Peyer's patch (tissue), 4 donors: ENCODE results near the gene NCOA6. TPM values are rescaled to one million over a fixed set of nuclear protein-coding genes. Genes with fewer than 3 reads are reported as not detected.
"Not testable (repeated sequence)": the region's sequence is repeated elsewhere in the genome, so short reads cannot be mapped to it uniquely, and the experiment has no call there.

ENCODE experiments used
- DNase-seq, 3 donors: peaks; one replicate each; pipeline ENCODE4 v3.0.0-alpha.2; 2017 to 2019
- H3K27ac ChIP-seq, 4 donors: fragments of 200-600 bp; sonication (generic); one replicate each; pipeline ENCODE4 v1.5.1; 2016 to 2019
- H3K27me3 ChIP-seq, 2 donors: fragments of 200-600 bp; sonication (generic); one replicate each; pipeline ENCODE4 v1.5.1; 2019
- H3K36me3 ChIP-seq, 3 donors: fragments of 200-600 bp; sonication (generic); one replicate each; pipeline ENCODE4 v1.5.1; 2016 to 2019
- H3K4me1 ChIP-seq, 4 donors: fragments of 200-600 bp; sonication (generic); one replicate each; pipeline ENCODE4 v1.5.1; 2016 to 2019
- H3K4me3 ChIP-seq, 4 donors: fragments of 200-600 bp; sonication (generic); 1 replicate in 3 of 4; 2 replicates in 1 of 4; pipeline ENCODE4 v1.5.1; 2016 to 2019; ENCODE audit warnings: mild to moderate bottlenecking in 1 of 4
- H3K9me3 ChIP-seq, 4 donors: fragments of 200-600 bp; sonication (generic); one replicate each; pipeline ENCODE4 v1.5.1; 2016 to 2019; ENCODE audit warnings: mild to moderate bottlenecking in 1 of 4
- POLR2A ChIP-seq, 2 donors: fragments of 450-650 bp; IDR thresholded peaks; one replicate each; pipeline ENCODE4 v1.5.1; 2017; ENCODE audit warnings: antibody characterized with exemption in 2 of 2, mild to moderate bottlenecking in 2 of 2, moderate library complexity in 2 of 2
- total RNA-seq, 4 donors: library from RNA; depleted of rRNA; stranded (reverse); fragments of >200 nt; gene quantifications; one replicate each; pipeline ENCODE4 v1.1.0, GENCODE V29; 2016
- TF ChIP-seq, protein P1 (sequence below), 6 experiments: fragments of 450-650 bp in 4 of 6; fragments of 200-600 bp in 2 of 6; sonication (generic) in 1 of 6; IDR thresholded peaks; one replicate each; pipeline ENCODE4 v1.5.1; 2017 to 2019; ENCODE audit warnings: antibody characterized with exemption in 6 of 6, mild to moderate bottlenecking in 3 of 6, moderate library complexity in 1 of 6

Gene NCOA6
- total RNA-seq, 4 donors from 2014 or later, result 33.8 to 58.4 (median 49.5) TPM

DNA sequence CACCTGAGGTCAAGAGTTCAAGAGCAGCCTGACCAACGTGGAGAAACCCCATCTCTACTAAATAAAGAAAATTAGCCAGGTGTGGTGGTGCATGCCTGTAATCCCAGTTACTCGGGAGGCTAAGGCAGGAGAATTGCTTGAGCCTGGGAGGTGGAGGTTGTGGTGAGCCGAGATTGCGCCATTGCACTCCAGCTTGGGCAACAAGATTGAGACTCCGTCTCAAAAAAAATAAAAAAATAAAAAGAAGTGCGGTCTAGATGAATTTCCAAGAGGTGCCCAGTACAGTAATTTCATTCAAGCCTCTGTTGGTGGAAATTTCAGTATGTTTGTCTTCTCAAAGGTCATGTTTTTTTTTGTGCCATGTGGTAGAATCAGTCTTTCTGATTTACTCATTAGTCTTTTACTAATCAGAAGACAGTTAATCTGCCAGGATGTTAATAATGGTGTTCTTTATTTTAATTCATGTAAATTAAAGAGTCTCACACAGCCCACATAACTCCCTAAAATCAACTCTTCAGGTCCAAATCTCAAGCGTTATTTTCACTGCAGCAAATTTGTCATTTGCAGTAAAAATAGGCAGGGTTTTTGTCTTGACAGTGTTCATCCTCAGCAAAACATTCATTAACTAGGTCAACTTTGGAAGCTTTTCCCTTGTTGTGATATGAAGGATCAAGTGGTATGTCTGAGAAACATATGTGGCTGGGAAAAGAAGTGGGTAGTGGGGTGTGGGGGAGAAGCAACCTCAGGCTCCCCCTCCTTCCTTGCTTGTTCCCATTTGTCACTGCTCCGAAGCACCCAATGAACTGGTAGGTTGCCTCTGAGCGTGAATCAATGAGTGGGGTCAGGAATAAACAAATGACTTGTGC lies 108.0 kb downstream of the NCOA6 start:
- no peak overlapping the region for H3K4me3 ChIP-seq
- H3K27ac ChIP-seq, result no peak overlapping the region
- TF ChIP-seq, protein P1, sequence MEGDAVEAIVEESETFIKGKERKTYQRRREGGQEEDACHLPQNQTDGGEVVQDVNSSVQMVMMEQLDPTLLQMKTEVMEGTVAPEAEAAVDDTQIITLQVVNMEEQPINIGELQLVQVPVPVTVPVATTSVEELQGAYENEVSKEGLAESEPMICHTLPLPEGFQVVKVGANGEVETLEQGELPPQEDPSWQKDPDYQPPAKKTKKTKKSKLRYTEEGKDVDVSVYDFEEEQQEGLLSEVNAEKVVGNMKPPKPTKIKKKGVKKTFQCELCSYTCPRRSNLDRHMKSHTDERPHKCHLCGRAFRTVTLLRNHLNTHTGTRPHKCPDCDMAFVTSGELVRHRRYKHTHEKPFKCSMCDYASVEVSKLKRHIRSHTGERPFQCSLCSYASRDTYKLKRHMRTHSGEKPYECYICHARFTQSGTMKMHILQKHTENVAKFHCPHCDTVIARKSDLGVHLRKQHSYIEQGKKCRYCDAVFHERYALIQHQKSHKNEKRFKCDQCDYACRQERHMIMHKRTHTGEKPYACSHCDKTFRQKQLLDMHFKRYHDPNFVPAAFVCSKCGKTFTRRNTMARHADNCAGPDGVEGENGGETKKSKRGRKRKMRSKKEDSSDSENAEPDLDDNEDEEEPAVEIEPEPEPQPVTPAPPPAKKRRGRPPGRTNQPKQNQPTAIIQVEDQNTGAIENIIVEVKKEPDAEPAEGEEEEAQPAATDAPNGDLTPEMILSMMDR (IDR thresholded peaks at IDR 0.05), result no peak
- no peak for TF ChIP-seq POLR2A (IDR thresholded peaks at IDR 0.05)
- H3K4me1 ChIP-seq, result peaks cover 0 to 12% (median 0%) of the 10 kb centered on the region in 4 donors
- peaks cover 0 to 21% (median 0%) of the 10 kb centered on the region in 3 donors for H3K36me3 ChIP-seq
- H3K27me3 ChIP-seq, result no peaks in the 10 kb centered on the region
- no peaks in the 10 kb centered on the region for H3K9me3 ChIP-seq
- DNase-seq, result no peak

DNA sequence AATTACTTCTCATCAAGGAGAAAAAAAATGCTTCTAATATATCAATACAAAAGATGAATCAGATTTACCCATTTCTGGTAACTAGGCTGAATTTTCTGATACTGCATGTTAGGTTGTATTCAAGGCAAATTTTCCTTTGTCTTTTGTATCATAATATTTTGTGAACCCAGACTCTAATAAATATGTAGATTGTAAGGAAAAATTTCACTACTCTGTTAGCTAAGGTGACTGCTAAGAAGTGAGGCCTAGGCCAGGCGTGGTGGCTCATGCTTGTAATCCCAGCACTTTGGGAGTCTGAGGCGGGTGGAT lies 108.6 kb downstream of the NCOA6 start:
- no peak for TF ChIP-seq POLR2A (IDR thresholded peaks at IDR 0.05)
- TF ChIP-seq, protein P1 (IDR thresholded peaks at IDR 0.05), result no peak
- peaks cover 0 to 12% (median 0%) of the 10 kb centered on the region in 4 donors for H3K4me1 ChIP-seq
- peaks cover 0 to 21% (median 0%) of the 10 kb centered on the region in 3 donors for H3K36me3 ChIP-seq
- no peak overlapping the region for H3K27ac ChIP-seq
- no peaks in the 10 kb centered on the region for H3K9me3 ChIP-seq
- no peak overlapping the region for H3K4me3 ChIP-seq
- no peaks in the 10 kb centered on the region for H3K27me3 ChIP-seq
- DNase-seq, result no peak

DNA sequence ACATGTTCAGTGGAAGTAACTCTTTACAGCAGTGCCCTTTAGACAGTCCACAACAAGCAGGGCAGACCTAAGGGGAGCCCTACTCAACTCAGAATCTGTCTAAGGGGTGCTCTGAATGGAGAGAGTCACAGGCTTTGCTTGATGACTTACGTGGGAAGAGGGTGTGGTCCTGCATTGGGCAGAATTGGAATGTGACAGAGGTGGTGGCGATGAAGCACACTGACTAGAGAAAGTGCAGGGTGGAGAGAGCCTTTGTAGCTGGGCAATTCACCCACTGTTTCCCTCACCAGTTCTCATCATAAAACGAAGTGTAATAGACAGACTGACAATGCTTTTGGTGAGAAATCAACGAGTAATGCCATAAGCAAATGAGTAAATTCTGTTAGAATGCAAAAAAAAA lies 110.1 kb downstream of the NCOA6 start:
- Histone ChIP-seq H3K9me3 (no peaks in the 10 kb centered on the region), H3K4me1 (peaks cover 0 to 17% (median 1%) of the 10 kb centered on the region in 4 donors), H3K27me3 (no peaks in the 10 kb centered on the region), H3K36me3 (peaks cover 0 to 17% (median 0%) of the 10 kb centered on the region in 3 donors), H3K27ac (no peak overlapping the region), H3K4me3 (no peak overlapping the region)
- TF ChIP-seq POLR2A (IDR thresholded peaks at IDR 0.05), result no peak
- TF ChIP-seq, protein P1 (IDR thresholded peaks at IDR 0.05), result no peak
- DNase-seq, result no peak

DNA sequence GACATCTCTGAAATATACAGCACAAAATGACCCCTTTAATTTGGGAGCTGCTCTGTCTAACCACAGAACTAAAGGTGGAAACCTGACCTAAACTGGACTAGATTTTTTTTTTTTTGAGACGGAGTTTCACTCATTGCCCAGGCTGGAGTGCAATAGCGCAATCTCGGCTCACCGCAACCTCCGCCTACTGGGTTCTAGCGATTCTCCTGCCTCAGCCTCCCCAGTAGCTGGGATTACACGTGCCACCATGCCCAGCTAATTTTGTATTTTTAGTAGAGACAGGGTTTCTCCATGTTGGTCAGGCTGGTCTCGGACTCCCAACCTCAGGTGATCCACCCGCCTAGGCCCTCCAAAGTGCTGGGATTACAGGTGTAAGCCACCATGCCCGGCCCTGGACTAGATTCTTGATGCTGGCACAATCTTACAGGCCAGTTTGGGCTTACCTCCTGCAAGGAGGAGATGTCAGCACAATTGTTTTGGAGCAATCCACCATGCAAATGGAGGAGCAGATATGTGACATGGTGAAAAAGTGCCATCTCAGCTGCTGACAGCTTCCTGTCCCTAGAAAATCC lies 111.4 kb downstream of the NCOA6 start:
- not testable (repeated sequence) for H3K9me3 ChIP-seq, H3K27me3 ChIP-seq, DNase-seq, H3K4me3 ChIP-seq
- Histone ChIP-seq H3K36me3 (peaks cover 0 to 17% (median 0%) of the 10 kb centered on the region in 3 donors), H3K4me1 (peaks cover 0 to 20% (median 5%) of the 10 kb centered on the region in 4 donors), H3K27ac (peak overlapping the region in 1 of 4 donors; percentile 40)

DNA sequence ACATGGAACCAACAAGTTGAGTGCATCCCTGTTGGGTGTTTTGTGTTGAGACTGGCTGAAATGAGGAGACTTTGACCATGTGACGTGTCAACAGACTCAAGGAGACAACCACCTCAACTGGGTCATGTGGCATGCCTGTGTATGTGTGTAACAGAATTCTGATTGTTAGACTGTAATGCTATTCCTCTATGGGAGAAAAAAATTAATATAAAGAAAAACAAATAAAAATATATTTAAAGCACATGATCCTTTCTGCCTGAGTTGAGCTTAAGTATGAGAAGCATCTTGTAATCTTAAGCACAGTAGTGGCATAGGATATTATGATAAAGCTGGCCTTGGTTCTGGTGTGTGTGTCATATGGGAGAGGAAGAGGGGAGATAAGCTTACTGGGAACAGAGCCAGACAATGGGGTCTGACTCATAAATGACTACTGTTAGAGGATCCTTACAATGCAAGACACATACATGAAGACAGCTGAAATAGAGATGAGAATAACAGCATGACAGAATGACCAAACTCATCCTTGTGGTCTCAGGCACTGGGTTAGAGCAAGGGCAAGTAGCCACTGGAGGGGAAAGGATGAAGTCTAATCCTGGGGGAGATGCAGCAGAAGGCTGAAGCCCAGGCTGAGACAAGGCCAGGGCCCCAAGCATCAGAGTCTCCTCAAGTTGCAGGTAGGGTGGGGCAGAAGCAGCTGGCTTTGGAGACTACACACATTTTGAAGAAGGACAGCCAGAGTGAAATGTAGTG lies 112.1 kb downstream of the NCOA6 start:
- H3K4me1 ChIP-seq, result peaks cover 0 to 26% (median 5%) of the 10 kb centered on the region in 4 donors
- H3K27ac ChIP-seq, result peak overlapping the region in 2 of 4 donors; percentile 18 to 73
- peaks cover 0 to 17% (median 0%) of the 10 kb centered on the region in 3 donors for H3K36me3 ChIP-seq
- no peak overlapping the region for H3K4me3 ChIP-seq
- DNase-seq, result peak in 1 of 3 donors; percentile 65
- no peaks in the 10 kb centered on the region for H3K9me3 ChIP-seq
- TF ChIP-seq, protein P1 (IDR thresholded peaks at IDR 0.05), result no peak
- no peak for TF ChIP-seq POLR2A (IDR thresholded peaks at IDR 0.05)
- no peaks in the 10 kb centered on the region for H3K27me3 ChIP-seq
